Endometrium (tissue), 2 donors: ENCODE data around the gene SF1.
A peak's percentile ranks its signal among the peaks of the same experiment; 100 is the strongest.

Experiments
- FAIRE-seq: peaks from 2 replicates; lab custom pipeline; 2012; peaks lifted over from hg19 to GRCh38; lab: Jason Lieb, UNC
- donor health status: control.
- donor health status: control.

The SF1 gene

DNA sequence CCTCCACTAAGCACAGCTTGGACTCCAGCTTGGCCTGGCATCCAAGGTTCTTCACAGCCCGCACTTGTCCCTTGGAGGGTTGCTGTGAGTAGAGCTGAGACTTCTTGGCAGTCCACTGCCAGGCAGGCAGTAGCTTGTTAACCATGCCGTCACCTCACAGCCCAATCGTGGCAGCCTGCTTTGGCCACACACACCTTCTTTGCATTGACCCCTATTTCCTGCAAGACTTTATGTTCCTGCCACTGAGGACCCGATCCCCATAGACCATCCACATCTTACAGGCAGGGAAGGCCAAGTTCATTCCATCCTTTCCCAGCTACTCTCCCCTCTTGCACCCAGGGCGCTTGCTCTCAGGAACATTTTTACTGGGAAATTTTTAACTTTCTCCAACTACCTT lies 16.1 kb downstream of the SF1 start:
- no peak for FAIRE-seq

DNA sequence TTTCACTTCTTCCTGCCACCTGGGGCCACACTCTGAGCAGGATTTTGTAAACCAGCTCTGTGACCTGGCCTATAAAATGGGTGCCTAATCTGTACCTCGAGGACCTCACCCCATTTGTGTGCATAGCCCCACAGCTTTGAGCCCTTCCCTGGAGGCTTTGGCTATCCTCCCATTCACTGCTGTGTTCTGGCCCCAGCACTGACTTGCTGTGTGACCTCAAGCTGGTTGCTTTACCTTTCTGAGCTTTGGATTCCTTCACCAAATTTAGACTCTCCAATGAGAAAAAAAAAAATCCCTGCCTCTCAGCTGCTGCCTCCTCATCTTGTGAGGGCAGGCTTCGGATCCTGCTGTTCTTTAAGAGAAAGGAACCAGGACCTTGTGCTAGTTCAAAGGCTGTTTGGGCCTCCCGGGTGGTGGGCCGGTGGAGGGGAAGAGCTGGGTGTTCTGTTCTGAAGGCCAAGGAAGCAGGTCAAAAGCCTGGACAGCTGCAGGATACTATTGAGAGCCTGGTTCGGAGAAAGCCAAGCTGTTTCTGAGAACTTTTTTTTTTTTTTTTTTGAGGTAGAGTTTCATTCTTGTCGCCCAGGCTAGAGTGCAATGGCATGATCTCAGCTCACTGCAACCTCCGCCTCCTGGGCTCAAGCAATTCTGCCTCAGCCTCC lies 17.5 kb downstream of the SF1 start:
- FAIRE-seq: no peak

DNA sequence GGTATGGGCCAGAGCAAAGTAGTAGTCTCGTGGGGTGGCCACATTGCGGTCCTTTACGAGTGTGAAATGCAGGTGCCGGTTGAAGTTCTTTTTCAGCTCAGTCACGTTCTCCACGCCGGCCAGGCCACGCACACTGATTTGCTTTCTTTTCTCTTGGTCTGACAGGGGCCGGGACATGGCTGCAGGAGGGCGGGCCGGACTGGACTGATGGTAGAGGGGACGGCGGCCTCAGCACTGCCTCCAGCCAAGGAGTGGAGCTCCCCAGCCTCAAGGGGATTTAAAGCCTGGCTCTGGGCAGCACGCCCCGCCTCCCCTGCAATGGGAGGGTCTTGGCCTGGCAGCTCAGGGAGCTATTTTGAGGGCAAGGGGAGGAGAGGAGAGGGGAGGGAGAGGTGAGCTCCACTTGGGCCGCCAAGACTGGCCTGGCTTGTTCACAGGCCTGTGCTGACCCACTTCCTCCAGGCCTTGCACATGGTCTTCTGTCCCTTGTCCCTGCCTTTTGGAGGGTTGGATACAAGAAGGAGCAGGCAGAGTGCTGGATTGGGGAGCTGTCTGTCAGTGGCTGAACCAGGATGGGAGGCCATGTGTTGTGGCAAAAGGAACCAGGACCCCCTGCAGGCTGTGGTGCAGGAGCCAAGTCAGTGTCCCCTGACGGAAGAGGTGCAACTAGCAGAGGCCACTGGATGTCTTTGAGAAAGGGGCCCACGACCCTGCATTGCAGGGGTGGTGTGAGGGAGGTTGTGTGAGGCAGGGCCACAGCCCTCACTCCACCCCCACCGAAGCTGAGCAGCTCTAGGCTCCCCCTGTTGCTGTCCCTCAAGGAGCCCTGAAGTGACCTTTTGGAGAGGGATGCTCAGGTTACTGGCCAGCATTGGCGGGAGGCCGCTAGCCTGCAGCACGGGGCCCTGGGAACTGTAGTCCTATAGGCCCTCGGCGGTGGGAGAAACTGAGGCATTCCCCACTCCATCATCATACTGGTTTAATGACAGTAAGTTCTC lies 18.3 kb downstream of the SF1 start, which contains the start of gene PYGM:
PYGM (minus strand) TSS at position 253 of the 998 bp plus-strand sequence; CDS start at position 177, 76 bp downstream.
- no peak for FAIRE-seq

DNA sequence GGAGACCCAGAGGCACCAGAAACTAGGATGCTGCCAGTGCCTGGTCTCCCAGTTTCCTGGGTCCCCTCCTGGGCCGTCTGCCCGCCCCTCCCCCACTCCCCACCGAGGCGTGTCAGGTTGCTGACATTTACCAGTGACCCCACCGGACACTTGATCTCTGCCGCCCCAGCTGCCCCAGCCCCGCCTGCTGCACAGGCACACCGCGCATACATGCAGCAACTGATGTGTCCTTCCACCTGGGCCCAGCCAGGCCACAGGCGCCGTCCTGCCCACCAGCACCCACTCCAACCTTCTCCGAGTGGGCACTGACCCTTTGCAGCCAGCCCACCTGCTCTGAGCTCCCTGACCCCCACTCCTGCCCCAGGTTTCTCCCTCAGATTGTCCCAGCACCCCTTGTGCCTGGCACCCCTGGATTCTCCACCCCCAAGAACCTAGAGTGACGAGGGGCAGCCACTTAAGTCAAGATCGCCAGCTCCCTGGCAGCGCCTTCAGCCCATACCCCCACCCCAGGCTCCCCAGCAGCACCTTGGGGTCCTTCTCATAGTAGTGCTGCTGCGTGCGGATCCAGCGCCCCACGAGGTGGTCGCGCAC lies 19.1 kb downstream of the SF1 start:
- FAIRE-seq: no peak

DNA sequence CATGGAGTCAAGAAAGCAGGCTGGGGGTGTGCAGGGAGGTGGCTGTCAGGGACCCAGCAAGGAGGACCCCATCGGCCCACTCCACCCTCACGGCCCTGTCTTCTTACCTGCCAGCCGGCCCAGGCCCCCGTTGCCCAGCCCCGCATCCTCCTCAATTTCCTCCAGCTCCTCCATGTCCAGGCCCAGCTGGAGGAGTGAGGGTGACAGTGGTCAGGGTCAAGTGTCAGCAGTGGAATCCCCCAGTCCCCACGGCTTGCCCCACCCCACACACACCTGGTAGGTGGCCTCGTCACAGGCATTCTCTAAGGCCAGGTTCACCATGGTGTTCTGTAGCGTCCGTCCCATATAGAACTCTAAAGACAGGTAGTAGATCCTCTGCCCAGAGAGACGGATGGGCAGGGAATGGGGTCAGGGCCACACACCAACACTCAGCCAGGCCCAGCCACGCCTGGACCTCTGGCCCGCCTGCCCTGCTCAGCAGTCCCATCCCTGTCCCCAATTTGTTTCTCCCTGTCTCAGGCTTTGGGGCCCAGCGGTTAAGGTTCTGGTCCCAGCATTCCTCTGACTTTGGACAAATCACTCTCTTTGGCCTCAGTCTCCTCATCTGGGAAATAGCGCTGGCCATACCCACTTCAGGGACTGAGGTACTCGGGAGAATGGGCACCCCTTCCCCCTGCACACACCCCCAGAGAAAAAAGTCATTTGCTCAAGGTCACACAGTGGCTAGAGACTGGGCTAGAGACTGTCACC lies 19.8 kb downstream of the SF1 start:
- FAIRE-seq: no peak

DNA sequence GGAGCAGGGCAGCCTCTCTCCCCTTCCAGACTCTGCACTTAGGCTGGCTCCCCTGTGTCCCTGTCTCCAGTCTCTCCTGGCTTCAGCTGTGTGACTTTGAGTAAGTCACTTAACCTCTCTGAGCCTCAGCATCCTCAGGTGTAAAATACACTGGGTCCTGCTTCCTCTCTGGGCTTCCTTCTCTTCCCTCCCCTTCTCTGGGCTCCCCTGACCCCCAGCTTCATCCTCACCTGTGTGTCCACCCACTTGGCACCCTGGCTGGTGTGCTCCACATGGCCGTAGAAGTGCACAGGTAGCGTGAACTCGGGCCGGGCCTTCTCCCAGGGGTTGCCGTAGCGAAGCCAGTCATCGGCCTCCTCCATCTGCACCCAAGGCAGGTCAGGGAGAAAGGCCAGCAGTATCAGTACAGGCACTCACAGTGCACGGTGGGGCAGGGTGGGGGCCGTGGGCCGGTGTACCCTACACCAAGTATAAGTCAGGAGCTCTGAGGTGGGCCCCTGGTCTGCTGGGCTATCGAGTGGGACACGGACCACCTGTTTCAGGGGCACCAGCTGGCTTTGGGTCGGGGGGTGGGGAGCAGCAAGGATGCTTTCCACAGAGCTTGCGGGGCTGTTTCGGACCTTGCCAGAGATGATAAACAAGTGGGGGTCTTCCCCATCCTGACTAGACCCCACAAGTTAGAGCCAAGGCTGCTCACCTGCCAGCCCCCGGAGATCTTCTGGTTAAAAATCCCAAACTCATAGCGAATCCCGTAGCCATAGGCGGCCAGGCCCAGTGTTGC lies 20.6 kb downstream of the SF1 start:
- no peak for FAIRE-seq

DNA sequence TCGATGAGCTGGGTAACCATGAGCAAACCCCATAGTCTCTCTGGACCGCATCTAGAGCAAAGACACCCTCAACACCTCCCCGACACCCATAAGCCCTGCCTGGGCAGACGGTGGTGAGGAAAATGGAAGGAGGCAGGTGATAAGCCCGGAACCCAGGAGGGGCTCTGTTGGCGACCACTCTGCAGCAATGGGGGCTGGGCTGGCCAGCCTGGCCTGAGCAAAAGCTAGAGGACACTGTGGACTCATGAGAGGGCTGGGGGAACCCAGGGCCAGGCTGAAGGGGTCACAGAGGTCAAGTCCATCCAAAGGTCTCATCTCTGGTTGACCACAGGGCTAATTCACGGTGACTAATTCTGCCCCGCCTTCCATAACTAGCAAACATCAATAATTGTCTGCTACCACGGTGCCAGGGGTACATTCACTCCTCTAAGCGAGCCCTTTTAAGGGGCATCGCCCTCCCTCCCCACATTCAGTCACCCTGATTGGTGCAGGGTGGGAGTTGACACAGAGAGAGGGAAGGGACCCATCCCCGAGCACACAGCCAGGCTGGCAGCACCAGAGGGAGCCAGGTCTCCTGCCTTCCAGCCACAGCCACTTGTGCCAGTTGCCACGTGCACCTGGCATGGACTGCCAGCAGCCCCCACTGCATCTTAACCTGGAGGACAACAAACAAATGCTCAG lies 22.5 kb downstream of the SF1 start:
- FAIRE-seq: no peak

DNA sequence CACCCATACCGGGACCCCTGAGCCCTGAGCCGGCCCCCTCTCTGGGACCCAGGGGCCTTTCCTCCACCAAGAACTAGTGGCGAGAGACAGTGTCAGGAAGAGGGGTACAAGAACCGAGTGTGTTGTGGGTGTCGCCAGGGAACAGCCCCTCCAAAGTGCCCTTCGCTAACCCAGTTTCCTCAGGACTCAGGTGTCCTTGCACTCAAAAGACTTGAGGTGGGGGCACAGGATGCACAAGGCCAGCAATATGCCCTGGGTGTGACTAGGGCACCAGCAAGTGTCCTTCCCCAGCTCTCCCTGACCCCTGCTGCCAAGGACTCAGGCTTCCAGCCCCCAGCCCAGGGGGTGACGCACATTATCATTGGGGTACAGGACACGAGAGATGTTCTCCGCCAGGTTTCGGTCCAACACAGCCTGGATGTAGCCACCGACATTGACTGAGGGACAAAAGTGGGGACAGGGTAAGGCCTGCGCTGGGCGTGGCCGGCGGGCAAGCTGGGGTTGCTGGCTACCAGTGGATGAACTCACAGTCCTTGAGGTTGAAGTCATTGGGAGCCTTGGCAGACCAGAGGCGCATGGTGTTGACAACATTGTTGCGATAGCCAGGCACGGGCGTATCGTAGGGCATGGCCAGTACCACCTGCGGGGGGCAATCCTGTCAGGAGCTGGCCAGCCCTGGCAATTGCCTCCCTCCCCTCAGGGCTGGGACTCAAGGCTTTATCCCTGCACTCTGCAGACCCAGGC lies 23.3 kb downstream of the SF1 start:
- no peak for FAIRE-seq

DNA sequence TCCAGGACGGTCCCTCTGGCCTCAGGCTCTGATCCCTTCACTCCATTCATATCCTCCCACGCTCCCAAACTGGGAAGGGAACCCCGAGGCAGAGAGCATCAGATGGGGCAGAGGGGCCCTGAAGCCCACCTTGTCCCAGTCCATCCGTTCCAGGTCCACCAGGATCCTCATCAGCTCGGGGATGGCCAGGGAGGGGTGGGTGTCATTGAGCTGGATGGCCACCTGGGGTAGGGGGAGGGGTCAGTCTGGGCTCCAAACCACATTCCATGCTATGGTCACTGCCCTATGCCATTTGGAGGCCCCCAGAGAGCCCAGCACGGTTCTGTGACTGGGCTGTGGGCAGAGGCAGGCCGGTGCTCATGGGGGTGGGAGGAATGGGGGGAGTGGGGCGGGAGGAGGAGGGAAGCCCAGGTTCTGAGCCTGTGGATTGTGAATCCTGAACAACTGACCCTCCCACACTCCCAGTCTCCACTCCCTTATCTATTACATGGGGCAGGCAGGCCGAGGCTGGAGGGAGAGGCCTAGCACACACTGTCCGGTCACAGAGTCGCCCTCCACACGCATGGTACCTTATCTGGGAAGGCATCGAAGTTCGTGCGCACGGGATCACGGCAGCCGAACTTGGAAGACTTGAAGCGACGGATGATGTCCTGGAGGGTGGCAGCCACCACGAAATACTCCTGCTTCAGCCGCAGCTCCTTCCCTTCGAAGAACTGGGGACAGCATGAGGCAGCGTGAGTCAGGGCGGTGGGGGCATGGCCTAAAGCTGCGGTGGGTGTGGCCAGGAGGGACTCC lies 24.0 kb downstream of the SF1 start:
- no peak for FAIRE-seq

DNA sequence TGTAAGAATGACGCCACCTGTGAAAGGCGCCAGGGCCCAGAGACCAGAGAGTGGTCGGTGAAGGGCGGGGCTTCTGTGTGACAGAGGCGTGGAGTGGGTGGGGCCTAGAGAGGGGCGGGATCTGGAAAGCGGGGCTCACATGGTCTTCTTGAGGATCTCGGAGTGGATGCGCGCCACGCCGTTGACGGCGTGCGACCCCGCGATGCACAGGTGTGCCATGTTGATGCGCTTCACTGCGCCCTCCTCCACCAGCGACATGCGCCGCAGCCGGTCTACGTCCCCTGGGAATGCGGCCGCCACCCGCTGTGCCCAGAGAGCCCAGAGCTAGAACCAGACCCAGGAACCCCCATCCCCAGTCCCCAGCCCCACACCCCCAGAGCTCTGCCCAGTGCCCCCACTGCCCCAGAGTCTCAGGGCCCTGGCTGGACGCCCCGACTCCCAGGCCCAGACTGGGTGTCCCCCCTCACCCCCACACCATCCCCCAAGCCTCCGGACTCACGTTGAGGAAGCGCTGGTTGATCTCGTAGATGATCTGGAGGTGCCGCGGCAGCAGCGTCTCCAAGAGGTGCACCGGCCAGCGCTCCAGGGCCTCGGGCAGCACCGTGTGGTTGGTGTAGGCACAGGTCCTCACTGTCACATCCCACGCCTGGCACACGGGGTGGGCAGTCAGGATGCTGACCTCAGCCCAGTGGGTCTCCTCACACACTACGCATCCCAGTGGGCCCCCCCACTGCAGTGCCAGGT lies 24.8 kb downstream of the SF1 start:
- no peak for FAIRE-seq

DNA sequence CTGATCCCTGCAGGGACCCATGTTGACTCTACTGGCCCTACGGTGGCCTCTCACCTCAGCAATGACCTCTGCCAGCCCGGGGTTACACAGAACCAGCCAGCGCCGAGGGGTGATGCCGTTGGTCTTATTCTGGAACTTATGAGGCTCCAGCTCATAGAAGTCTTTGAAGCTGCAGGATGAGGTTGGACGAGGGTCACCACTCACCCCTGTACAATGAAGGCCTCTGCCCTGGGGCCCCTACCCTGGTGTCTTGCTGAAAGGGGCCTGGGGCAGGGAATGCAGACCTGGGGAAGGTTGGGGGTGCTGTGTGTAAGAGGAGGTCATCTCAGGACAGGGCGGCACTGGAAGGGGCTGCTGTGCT lies 25.3 kb downstream of the SF1 start:
- no peak for FAIRE-seq

DNA sequence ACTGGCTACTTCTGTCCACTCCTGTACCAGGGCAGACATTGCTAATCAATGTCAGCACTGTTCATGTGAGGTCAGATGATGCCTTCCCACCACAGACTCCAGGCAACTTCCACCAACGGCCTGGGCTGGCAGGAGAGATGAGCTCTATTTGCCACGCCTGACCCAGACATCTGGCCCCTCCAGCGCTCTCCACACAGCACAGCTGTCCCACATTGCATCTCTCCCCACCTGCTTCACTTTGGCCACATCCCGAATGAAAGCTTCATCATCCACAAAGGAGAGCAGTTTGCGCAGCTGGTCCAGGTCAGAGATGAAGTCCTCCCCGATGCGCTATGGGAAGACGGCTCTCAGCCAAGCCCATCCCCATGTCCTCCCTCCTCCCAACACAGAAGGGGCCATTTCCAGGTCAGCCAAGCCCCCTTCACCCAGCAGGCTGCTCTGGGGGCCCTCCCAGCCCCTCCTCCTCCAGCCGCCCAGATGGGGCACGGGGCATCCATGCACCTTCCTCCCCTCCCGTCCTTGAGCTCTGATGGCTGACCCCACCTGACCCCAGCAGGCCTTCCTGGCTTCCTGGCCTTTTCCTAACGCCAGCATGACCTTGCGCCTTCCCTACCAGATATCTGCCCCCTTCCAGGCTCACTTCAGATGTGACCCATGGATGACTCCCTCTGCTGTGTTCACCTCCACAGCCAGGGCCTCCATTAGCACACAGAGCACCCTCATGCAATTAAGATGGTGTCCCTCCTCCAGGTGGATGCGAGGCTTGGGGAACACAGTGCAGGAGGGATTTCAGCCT lies 26.0 kb downstream of the SF1 start:
- FAIRE-seq: no peak

DNA sequence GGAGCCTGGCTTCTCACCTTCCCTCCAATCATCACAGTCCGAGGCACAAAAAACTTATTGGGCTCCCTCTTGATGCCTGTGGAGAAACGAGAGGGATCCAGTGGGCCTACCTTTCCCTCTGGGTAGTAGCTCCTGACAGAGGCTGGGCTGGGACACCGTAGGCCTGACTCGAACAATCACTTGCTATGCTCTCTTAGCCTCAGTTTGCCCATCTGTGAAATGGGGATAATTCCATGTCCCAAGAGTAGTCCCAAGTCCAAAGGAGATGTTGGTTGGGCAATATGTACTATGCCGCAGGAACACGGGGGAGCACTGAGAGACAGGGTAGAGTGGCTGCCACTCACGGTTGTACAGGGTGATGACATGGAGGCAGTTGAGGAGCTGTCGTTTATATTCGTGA lies 26.8 kb downstream of the SF1 start:
- no peak for FAIRE-seq

DNA sequence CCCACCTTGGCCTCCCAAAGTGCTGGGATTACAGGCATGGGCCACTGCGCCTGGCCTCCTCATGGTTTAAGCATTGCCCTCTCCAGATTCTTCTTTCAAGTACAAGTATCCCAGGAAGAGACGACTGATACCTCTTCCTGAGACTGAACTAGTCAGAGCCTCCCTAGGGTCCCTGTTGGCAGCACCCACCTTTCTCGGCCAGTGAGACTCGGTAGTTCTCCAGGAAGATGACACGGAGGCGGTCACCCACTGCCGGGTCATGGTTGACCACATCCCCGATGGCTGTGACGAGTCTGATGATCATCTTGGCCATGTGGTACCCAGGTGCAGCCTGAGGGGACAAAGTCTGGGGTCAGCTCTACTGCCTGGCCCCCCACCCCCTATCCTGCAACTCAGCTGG lies 27.2 kb downstream of the SF1 start:
- no peak for FAIRE-seq

DNA sequence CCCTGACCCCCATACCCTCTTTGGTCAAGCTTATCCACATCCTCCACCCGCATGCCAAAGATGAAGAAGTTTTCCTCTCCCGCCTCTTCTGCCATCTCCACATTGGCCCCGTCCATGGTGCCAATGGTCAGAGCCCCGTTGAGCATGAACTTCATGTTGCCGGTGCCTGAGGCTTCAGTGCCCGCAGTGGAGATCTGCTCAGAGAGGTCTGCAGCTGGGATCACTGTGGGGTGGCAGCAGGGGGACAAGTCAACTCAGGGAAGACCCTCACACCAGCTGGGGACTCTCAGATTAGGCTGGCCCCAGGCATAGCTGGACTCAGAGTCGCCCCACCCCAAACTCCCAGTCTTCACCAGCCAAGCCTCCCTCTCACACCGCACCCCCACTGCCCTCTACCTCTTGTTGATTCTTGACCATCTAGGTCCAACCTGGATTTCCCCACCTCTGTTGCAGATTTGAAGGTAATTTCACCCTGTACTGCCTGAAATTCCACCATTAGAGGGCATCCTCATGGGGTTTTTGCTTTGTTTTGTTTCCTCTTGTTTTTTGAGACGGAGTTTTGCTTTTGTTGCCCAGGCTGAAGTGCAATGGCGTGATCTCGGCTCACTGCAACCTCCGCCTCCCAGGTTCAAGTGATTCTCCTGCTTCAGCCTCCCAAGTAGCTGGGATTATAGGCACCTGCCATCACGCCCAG lies 27.8 kb downstream of the SF1 start:
- FAIRE-seq: no peak

DNA sequence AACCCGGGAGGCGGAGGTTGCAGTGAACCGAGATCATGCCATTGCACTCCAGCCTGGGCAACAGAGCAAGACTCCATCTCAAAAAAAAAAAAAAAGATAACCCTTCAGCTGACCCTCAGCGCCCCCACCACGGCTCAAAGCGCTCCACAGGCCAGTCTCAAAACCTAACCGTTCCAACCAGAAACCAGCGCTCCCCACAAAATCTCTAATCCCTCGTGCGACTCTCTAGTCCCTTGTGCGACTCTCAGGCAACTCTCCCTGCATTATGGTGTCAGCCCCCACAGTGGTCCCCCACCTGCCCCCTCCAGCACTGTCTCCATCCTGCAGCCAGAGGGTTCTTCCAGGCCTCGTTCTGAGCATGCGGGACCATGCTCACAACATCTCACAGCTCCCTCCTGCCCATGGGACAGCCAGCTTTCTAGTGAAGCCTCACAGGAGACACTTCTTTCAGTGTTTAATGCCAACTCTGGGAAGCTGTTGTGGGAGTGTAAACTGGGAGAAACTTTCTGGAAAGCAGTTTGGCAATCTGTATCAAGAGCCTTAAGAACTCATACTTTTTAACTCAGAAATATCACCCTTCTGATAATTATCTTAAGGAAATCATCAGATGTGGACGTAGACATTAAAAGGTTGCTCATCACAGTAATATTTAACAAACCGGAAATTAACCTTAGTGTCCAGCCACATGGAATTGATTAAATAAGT lies 30.2 kb downstream of the SF1 start:
- peak; percentile 88 for FAIRE-seq

DNA sequence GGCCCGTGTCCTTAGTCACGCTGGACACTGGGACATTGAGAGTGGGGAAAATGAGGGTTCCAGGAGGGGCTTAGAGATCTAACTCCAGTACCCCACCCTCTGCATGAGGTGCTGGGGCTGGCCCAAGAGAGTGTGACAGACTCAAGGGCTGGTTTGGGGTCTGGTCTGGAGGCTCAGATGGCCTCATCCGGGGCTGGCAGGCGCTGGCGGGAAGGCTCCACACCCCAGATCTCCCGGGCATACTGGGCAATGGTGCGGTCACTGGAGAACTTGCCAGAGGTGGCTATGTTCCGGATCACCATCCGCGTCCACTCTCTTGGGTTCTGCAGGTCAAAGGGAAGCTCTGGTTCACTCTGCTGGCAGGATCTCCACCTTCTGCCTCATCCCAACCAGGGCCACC lies 31.9 kb downstream of the SF1 start:
- no peak for FAIRE-seq
